HepG2 (cell line): ENCODE measurements around the gene IRF5. TPM values are rescaled to one million over a fixed set of nuclear protein-coding genes. Genes with fewer than 3 reads are reported as not detected.

Source experiments
- ATAC-seq: fragments of 200-7000 bp; cut with Tn5 transposase; 3 replicates; pipeline ENCODE4 v1.9.1; 2020; ENCODE audit warnings: mild to moderate bottlenecking, moderate library complexity
- BruUV-seq: library from RNA; stranded (reverse); fragments of 400-500 nt; replicated peaks from 2 replicates; lab custom pipeline; 2021; lab: Mats Ljungman, UMichigan
- CTCF ChIA-PET: fragments of 300-600 bp; formaldehyde crosslinking; extraction: SDS; loops from one replicate; lab custom pipeline; 2021; ENCODE audit warnings: low total read pairs, inconsistent platforms, low intra/inter-chr PET ratio; lab: Yijun Ruan, JAX
- POLR2A ChIA-PET: fragments of 350-600 bp; sonication (Branson Sonifier 250); formaldehyde crosslinking; loops from one replicate; lab custom pipeline; 2020; ENCODE audit warnings: antibody characterized with exemption, inconsistent platforms; lab: Yijun Ruan, JAX
- DNase-seq: peaks from one replicate; pipeline ENCODE4 v3.0.0-alpha.2; 2015; ENCODE audit warnings: low spot score
- FAIRE-seq: peaks from 3 replicates; lab custom pipeline; 2011; peaks lifted over from hg19 to GRCh38; lab: Jason Lieb, UNC
- H2AFZ ChIP-seq: one replicate; pipeline ENCODE4 v1.6.1; 2011; ENCODE audit warnings: low read length, inconsistent platforms
- H3K27ac ChIP-seq: fragments of 300-600 bp; 3 replicates; pipeline ENCODE4 v1.8.0; 2011; ENCODE audit warnings: mixed run types, mild to moderate bottlenecking, mixed read lengths, low read length, inconsistent platforms; ENCODE audit not compliant: insufficient read depth; ENCODE audit errors: extremely low read length
- H3K27me3 ChIP-seq, 2 experiments: fragments of 200-600 bp in 1 of 2; 2 replicates in 1 of 2; 3 replicates in 1 of 2; pipeline versions ENCODE4 v1.6.0 to v1.8.0; 2011; ENCODE audit warnings: low read length in 2 of 2, mild to moderate bottlenecking in 2 of 2, moderate library complexity in 2 of 2, inconsistent platforms in 1 of 2; ENCODE audit not compliant: insufficient read depth in 2 of 2, control insufficient read depth in 1 of 2
- H3K36me3 ChIP-seq, 2 experiments: fragments of 200-600 bp in 1 of 2; replicated peaks in 1 of 2; 2 replicates in 1 of 2; 3 replicates in 1 of 2; pipeline versions ENCODE4 v1.5.1 to v1.8.0; 2011; ENCODE audit warnings: low read length in 2 of 2, inconsistent platforms in 1 of 2; ENCODE audit not compliant: insufficient read depth in 2 of 2, control insufficient read depth in 1 of 2
- H3K4me1 ChIP-seq: 2 replicates; pipeline ENCODE4 v1.5.1; 2012; ENCODE audit warnings: low read length, inconsistent platforms; ENCODE audit not compliant: insufficient read depth
- H3K4me2 ChIP-seq: 2 replicates; pipeline ENCODE4 v1.6.0; 2011; ENCODE audit warnings: low read depth, low read length, inconsistent platforms
- H3K4me3 ChIP-seq, 3 experiments: fragments of 200-600 bp in 1 of 3; sonication (generic), shearing (Covaris generic) in 1 of 3; replicated peaks in 1 of 3; 2 replicates each; pipeline ENCODE4 v1.5.1; 2011 to 2016; ENCODE audit warnings: low read length in 3 of 3, inconsistent platforms in 2 of 3, low read depth in 2 of 3, mild to moderate bottlenecking in 2 of 3, control low read depth in 1 of 3, mixed read lengths in 1 of 3; ENCODE audit not compliant: insufficient read depth in 1 of 3
- H3K79me2 ChIP-seq: one replicate; pipeline ENCODE4 v1.6.1; 2011; ENCODE audit warnings: low read length, inconsistent platforms; ENCODE audit not compliant: insufficient read depth
- H3K9ac ChIP-seq: 2 replicates; pipeline ENCODE4 v1.6.0; 2011; ENCODE audit warnings: mild to moderate bottlenecking, low read depth, low read length, inconsistent platforms; ENCODE audit not compliant: insufficient read depth
- H3K9me3 ChIP-seq: 2 replicates; pipeline ENCODE4 v1.5.1; 2012; ENCODE audit warnings: mild to moderate bottlenecking, low read length
- H4K20me1 ChIP-seq: 2 replicates; pipeline ENCODE4 v1.6.0; 2011; ENCODE audit warnings: inconsistent platforms, mild to moderate bottlenecking, low read length, moderate library complexity; ENCODE audit not compliant: insufficient read depth
- AGO2 ChIP-seq: fragments of 200-400 bp; formaldehyde crosslinking; optimal IDR thresholded peaks from 2 replicates; pipeline ENCODE3; 2017; ENCODE audit warnings: mild to moderate bottlenecking, low read depth, low read length, moderate library complexity
- KLF6 ChIP-seq: IDR thresholded peaks from 2 replicates; pipeline ENCODE4 v1.8.0; 2016; ENCODE audit warnings: missing biosample characterization, missing genetic modification reagents
- WGBS: methylation state at CpG from one replicate; pipeline ENCODE4 v1.1.6; 2017; ENCODE audit warnings: low lambda C conversion rate; 5-methylcytosine and 5-hydroxymethylcytosine counted together
- in situ Hi-C: cut with HindIII; loops from 2 replicates; pipeline ENCODE4 v1.10.0; 2017; ENCODE audit warnings: low pct_unique_long_range_greater_than_20kb; ENCODE audit not compliant: extremely low pct_ligation_motif_present
- intact Hi-C: fragments of 100-400 bp; cut with micrococcal nuclease; formaldehyde crosslinking; loops from one replicate; pipeline ENCODE4 v1.10.0; 2022; ENCODE audit not compliant: unreplicated experiment
- polyA plus RNA-seq, 8 experiments: library from polyadenylated mRNA; depleted of rRNA in 3 of 8; stranded (reverse) in 7 of 8; unstranded in 1 of 8; fragments of >200 nt; fragmentation: Illumina TruSeq in 4 of 8; extraction: Trizol in 4 of 8; gene quantifications; 2 replicates each; pipeline versions ENCODE4 v1.2.1 to v1.2.3, GENCODE V29; 2011 to 2016; ENCODE audit warnings: low read depth in 4 of 8, missing spikeins in 1 of 8, mixed read lengths in 1 of 8; ENCODE audit not compliant: insufficient read depth in 1 of 8
- total RNA-seq, 5 experiments: library from RNA; depleted of rRNA; stranded (reverse); fragments of >200 nt; fragmentation: Illumina TruSeq; extraction: Trizol; gene quantifications; 2 replicates each; pipeline ENCODE4 v1.2.3, GENCODE V29; 2016; ENCODE audit warnings: low read depth in 1 of 5
- TF ChIP-seq, protein P1 (sequence below): sonication (generic); formaldehyde crosslinking; IDR thresholded peaks from 2 replicates; pipeline ENCODE4 v1.5.1; 2020; ENCODE audit warnings: mild to moderate bottlenecking, missing genetic modification reagents, moderate library complexity

Gene IRF5
- total and polyA plus RNA-seq, 2 of the 13 experiments (the other 11 are each of a cell fraction or from before 2014, with no cell fraction given) = 2.0 to 2.9 TPM

DNA sequence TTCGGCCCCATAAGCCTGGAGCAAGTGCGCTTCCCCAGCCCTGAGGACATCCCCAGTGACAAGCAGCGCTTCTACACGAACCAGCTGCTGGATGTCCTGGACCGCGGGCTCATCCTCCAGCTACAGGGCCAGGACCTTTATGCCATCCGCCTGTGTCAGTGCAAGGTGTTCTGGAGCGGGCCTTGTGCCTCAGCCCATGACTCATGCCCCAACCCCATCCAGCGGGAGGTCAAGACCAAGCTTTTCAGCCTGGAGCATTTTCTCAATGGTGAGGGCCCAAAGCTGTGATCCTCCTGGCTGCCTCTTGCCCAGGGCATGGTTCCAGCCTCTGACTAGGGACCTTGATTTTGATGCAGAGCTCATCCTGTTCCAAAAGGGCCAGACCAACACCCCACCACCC, 10.1 kb downstream of the IRF5 start:
- no peak overlapping the region for H3K27ac ChIP-seq
- H3K4me3 ChIP-seq = no peak overlapping the region
- FAIRE-seq (no peak), DNase-seq (no peak), ATAC-seq (peak; percentile 11; the same call in 2 of the 3 replicates)
- BruUV-seq = no TSS peak
- no peak overlapping the region for H3K4me2 ChIP-seq
- H4K20me1 ChIP-seq = no peaks in the 10 kb centered on the region
- no peak overlapping the region for H2AFZ ChIP-seq
- intact Hi-C loops = no loop called here
- H3K9ac ChIP-seq = no peak overlapping the region
- H3K4me1 ChIP-seq = no peaks in the 10 kb centered on the region
- TF ChIP-seq KLF6 (no peak), AGO2 (peak; percentile 33)
- TF ChIP-seq, all 625 proteins: peak for 1
- H3K36me3 ChIP-seq = peaks cover 0 to 6% of the 10 kb centered on the region in 2 experiments; a peak in 2 of 5 replicates
- no peaks in the 10 kb centered on the region for H3K9me3 ChIP-seq
- POLR2A ChIA-PET = no interaction called here
- no peaks in the 10 kb centered on the region for H3K79me2 ChIP-seq
- in situ Hi-C loops = loop anchor here (5.0 kb wide), 1 partner anchor 41 kb away; no protein-coding TSS in a partner anchor
- H3K27me3 ChIP-seq = no peaks in the 10 kb centered on the region
- CTCF ChIA-PET = interaction anchor here (2.0 kb wide), 1 partner anchor 43 kb away, joined by 8 read pairs; no protein-coding TSS in a partner anchor
- no CpG with 5 or more reads among the region's 9 CpGs for WGBS

DNA sequence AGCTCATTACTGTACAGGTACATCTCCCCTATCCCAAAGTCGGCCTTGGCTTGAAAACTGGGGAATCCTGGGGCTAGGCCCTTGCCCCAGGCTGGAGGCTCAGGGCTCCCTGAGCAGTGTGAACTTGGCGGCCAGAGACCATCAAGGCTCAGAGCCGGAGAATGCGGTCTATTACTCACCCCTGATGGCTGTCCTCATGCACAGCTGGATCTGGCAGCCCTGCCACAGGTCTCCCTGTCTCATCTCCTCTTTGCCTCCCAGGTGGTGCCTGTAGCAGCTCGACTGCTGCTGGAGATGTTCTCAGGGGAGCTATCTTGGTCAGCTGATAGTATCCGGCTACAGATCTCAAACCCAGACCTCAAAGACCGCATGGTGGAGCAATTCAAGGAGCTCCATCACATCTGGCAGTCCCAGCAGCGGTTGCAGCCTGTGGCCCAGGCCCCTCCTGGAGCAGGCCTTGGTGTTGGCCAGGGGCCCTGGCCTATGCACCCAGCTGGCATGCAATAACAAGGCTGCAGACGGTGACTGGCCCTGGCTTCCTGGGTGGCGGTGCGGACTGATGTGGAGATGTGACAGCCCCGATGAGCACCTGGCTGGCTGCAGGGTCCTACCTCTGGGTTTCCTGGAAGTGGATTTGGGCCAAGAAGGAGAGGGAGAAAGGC, 10.7 kb downstream of the IRF5 start:
- peaks cover 0 to 7% of the 10 kb centered on the region in 2 experiments; a peak in 3 of 5 replicates for H3K36me3 ChIP-seq
- no peaks in the 10 kb centered on the region for H4K20me1 ChIP-seq
- no peak overlapping the region for H3K4me2 ChIP-seq
- no peaks in the 10 kb centered on the region for H3K79me2 ChIP-seq
- intact Hi-C loops = no loop called here
- H3K9me3 ChIP-seq = no peaks in the 10 kb centered on the region
- ChIA-PET CTCF (interaction anchor here (2.0 kb wide), 1 partner anchor 44 kb away, joined by 8 read pairs; no protein-coding TSS in a partner anchor), POLR2A (no interaction called here)
- no peak overlapping the region for H3K27ac ChIP-seq
- in situ Hi-C loops = loop anchor here (5.0 kb wide), 1 partner anchor 41 kb away; no protein-coding TSS in a partner anchor
- no peaks in the 10 kb centered on the region for H3K4me1 ChIP-seq
- DNase-seq (no peak), FAIRE-seq (no peak), ATAC-seq (peak; percentile 15)
- no peak overlapping the region for H3K4me3 ChIP-seq
- WGBS = 93% methylated on average over 2 of the region's 12 CpGs
- no peaks in the 10 kb centered on the region for H3K27me3 ChIP-seq
- H3K9ac ChIP-seq = no peak overlapping the region
- no TSS peak for BruUV-seq
- TF ChIP-seq, protein P1, sequence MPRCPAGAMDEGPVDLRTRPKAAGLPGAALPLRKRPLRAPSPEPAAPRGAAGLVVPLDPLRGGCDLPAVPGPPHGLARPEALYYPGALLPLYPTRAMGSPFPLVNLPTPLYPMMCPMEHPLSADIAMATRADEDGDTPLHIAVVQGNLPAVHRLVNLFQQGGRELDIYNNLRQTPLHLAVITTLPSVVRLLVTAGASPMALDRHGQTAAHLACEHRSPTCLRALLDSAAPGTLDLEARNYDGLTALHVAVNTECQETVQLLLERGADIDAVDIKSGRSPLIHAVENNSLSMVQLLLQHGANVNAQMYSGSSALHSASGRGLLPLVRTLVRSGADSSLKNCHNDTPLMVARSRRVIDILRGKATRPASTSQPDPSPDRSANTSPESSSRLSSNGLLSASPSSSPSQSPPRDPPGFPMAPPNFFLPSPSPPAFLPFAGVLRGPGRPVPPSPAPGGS (CRISPR knock-in tag) = no peak
- TF ChIP-seq AGO2 = peak; percentile 57
- H2AFZ ChIP-seq = no peak overlapping the region
